Measurements from ENCODE around the gene ATG7.

GRCh38 chr3:11422291-11422690 is 150.1 kb downstream of the ATG7 start:
- TF ChIP-seq CTCF (IDR thresholded peaks at IDR 0.05) = no peak
- TF ChIP-seq POLR2AphosphoS5 (IDR thresholded peaks at IDR 0.05; ENCODE audit: insufficient read depth in 1 of 2, low read depth in 1 of 2) = no peak
- TF ChIP-seq POLR2A (IDR thresholded peaks at IDR 0.05) = no peak

All from vagina (tissue), 2 donors.